ENCODE results near the gene SIAE.

- TF ChIP-seq CTCF (IDR thresholded peaks at IDR 0.05) (no peak), POLR2A (IDR thresholded peaks at IDR 0.05) (no peak), POLR2AphosphoS5 (IDR thresholded peaks at IDR 0.05) (no peak)
These were observed 61.5 kb downstream of the SIAE start for GRCh38 chr11:124612045-124612444.
